B cell (primary cell): Measurements from ENCODE around the gene EMILIN3. TPM values are rescaled to one million over a fixed set of nuclear protein-coding genes. Genes with fewer than 3 reads are reported as not detected.

Experiments
- ATAC-seq: fragments of 200-7000 bp; cut with Tn5 transposase; one replicate; pipeline ENCODE4 v1.10.0; 2021; ENCODE audit warnings: low read depth, mild to moderate bottlenecking, moderate number of reproducible peaks, moderate library complexity
- CTCF ChIA-PET: fragments of 350-600 bp; sonication (Branson Sonifier 250); formaldehyde crosslinking; loops from one replicate; lab custom pipeline; 2021; ENCODE audit warnings: antibody characterized with exemption, inconsistent platforms; lab: Charles Lee
- POLR2A ChIA-PET: fragments of 350-600 bp; sonication (Branson Sonifier 250); formaldehyde crosslinking; loops from one replicate; lab custom pipeline; 2021; ENCODE audit warnings: antibody characterized with exemption; lab: Charles Lee
- DNase-seq: peaks from one replicate; pipeline ENCODE4 v3.0.0; 2013
- H2AFZ ChIP-seq: 2 replicates; pipeline ENCODE4 v1.6.1; 2012; ENCODE audit warnings: mild to moderate bottlenecking, low read depth, low read length; ENCODE audit not compliant: insufficient read depth, poor library complexity, severe bottlenecking
- H3K27ac ChIP-seq, 2 donors: 1 replicate in 1 of 2; 2 replicates in 1 of 2; pipeline ENCODE4 v1.5.1; 2012 to 2013; ENCODE audit warnings: low read length in 2 of 2, mild to moderate bottlenecking in 2 of 2, moderate library complexity in 1 of 2
- H3K27me3 ChIP-seq, 4 experiments: fragments of 200-600 bp in 1 of 4; sonication (generic) in 1 of 4; replicated peaks in 1 of 4; 1 replicate in 2 of 4; 2 replicates in 2 of 4; pipeline versions ENCODE4 v1.6.1 to v1.7.0; 2013 to 2016; ENCODE audit warnings: low read length in 3 of 4, mild to moderate bottlenecking in 2 of 4, mixed read lengths in 1 of 4, moderate library complexity in 1 of 4; ENCODE audit not compliant: insufficient read depth in 4 of 4, control insufficient read depth in 3 of 4; ENCODE audit errors: control extremely low read depth in 1 of 4
- H3K36me3 ChIP-seq, 2 experiments: replicated peaks in 1 of 2; 1 replicate in 1 of 2; 2 replicates in 1 of 2; pipeline versions ENCODE4 v1.6.1 to v1.7.1; 2013; ENCODE audit warnings: low read length in 1 of 2; ENCODE audit not compliant: insufficient read depth in 2 of 2, control insufficient read depth in 1 of 2; ENCODE audit errors: control extremely low read depth in 1 of 2, extremely low read depth in 1 of 2
- H3K4me1 ChIP-seq, 2 donors: fragments of 200-600 bp in 1 of 2; sonication (generic) in 1 of 2; 1 replicate in 1 of 2; 2 replicates in 1 of 2; pipeline versions ENCODE4 v1.5.1 to v1.6.1; 2013 to 2017; ENCODE audit warnings: low read length in 2 of 2; ENCODE audit not compliant: control insufficient read depth in 2 of 2, insufficient read depth in 2 of 2
- H3K4me2 ChIP-seq: replicated peaks from 2 replicates; pipeline ENCODE3; 2012; ENCODE audit warnings: mild to moderate bottlenecking, low read depth, low read length; ENCODE audit not compliant: poor library complexity, severe bottlenecking
- H3K4me3 ChIP-seq, 5 experiments: fragments of 200-600 bp in 1 of 5; sonication (generic) in 1 of 5; 1 replicate in 3 of 5; 2 replicates in 2 of 5; pipeline versions ENCODE4 v1.5.1 to v1.7.0; 2011 to 2016; ENCODE audit warnings: low read length in 4 of 5, mild to moderate bottlenecking in 4 of 5, low read depth in 2 of 5, control low read depth in 1 of 5, moderate library complexity in 1 of 5; ENCODE audit not compliant: insufficient read depth in 1 of 5; ENCODE audit errors: control extremely low read depth in 1 of 5, extremely low read depth in 1 of 5
- H3K79me2 ChIP-seq: fragments of 200-600 bp; sonication (generic); one replicate; pipeline ENCODE4 v1.6.0; 2016; ENCODE audit warnings: low read length; ENCODE audit not compliant: control insufficient read depth, insufficient read depth
- H3K9ac ChIP-seq: fragments of 200-600 bp; sonication (generic); 2 replicates; pipeline ENCODE4 v1.6.1; 2017; ENCODE audit warnings: mild to moderate bottlenecking, low read length, moderate library complexity
- H3K9me3 ChIP-seq, 3 donors: one replicate each; pipeline versions ENCODE4 v1.6.1 to v1.7.1; 2013; ENCODE audit warnings: low read length in 2 of 3; ENCODE audit not compliant: control insufficient read depth in 2 of 3, insufficient read depth in 1 of 3; ENCODE audit errors: control extremely low read depth in 1 of 3
- H4K20me1 ChIP-seq: 2 replicates; pipeline ENCODE4 v1.6.0; 2012; ENCODE audit warnings: mild to moderate bottlenecking, low read length; ENCODE audit not compliant: insufficient read depth, control insufficient read depth, poor library complexity, severe bottlenecking
- H3K27ac Mint-ChIP-seq: one replicate; pipeline ENCODE4 v1.8.0; 2021; ENCODE audit warnings: mixed read lengths
- H3K27me3 Mint-ChIP-seq: one replicate; pipeline ENCODE4 v1.8.0; 2021; ENCODE audit warnings: mixed read lengths
- H3K4me1 Mint-ChIP-seq: one replicate; pipeline ENCODE4 v1.8.0; 2021; ENCODE audit warnings: mixed read lengths
- H3K4me3 Mint-ChIP-seq: one replicate; pipeline ENCODE4 v1.8.0; 2021; ENCODE audit warnings: mixed read lengths
- H3K9me3 Mint-ChIP-seq: one replicate; pipeline ENCODE4 v1.8.0; 2022; ENCODE audit warnings: mixed read lengths; ENCODE audit not compliant: insufficient read depth
- CTCF ChIP-seq: fragments of 200-600 bp; IDR thresholded peaks from one replicate; pipeline ENCODE4 v1.8.0; 2022; ENCODE audit warnings: antibody characterized with exemption, mild to moderate bottlenecking
- EZH2 ChIP-seq: IDR thresholded peaks from 2 replicates; pipeline ENCODE4 v1.6.1; 2012; ENCODE audit warnings: borderline replicate concordance, low read depth, mild to moderate bottlenecking, moderate library complexity, low read length; ENCODE audit not compliant: insufficient read depth, poor library complexity, severe bottlenecking
- WGBS: methylation state at CpG from one replicate; pipeline ENCODE4 v1.1.5; 2013; ENCODE audit warnings: missing lambda C conversion rate; ENCODE audit not compliant: insufficient coverage; 5-methylcytosine and 5-hydroxymethylcytosine counted together
- intact Hi-C: fragments of 100-400 bp; cut with micrococcal nuclease; formaldehyde crosslinking; loops from one replicate; pipeline ENCODE4 v1.10.0; 2022
- polyA plus RNA-seq: library from polyadenylated mRNA; depleted of rRNA; stranded (reverse); fragments of >200 nt; gene quantifications from 2 replicates; pipeline ENCODE4 v1.2.3, GENCODE V29; 2012
- total RNA-seq, 2 donors: library from RNA; stranded (reverse); fragments of 120-200 nt in 1 of 2; gene quantifications; 1 replicate in 1 of 2; 2 replicates in 1 of 2; pipeline versions ENCODE4 v1.2.3 to v1.2.4, GENCODE V29; 2013 to 2022

Gene EMILIN3
- total and polyA plus RNA-seq, 2 donors (not counting 1 experiment from before 2014, with no cell fraction given): not detected

- H3K27ac Mint-ChIP-seq: no peak overlapping the region
Observed at GRCh38 chr20:41394931-41395666, 28.5 kb upstream of the EMILIN3 start.

More at GRCh38 chr20:41394931-41395666, 28.5 kb upstream of the EMILIN3 start:
- H3K9ac ChIP-seq: no peak overlapping the region
- H3K27ac ChIP-seq: no peak overlapping the region
- peaks cover 3% of the 10 kb centered on the region for H3K27me3 Mint-ChIP-seq
- no peak for TF ChIP-seq CTCF
- TF ChIP-seq EZH2: no peak
- no peaks in the 10 kb centered on the region for H4K20me1 ChIP-seq
- H3K79me2 ChIP-seq: no peaks in the 10 kb centered on the region
- no peak overlapping the region for H3K4me2 ChIP-seq
- POLR2A ChIA-PET: no interaction called here
- DNase-seq: no peak
- no peaks in the 10 kb centered on the region for H3K4me1 ChIP-seq
- WGBS: 95% methylated on average over 5 of the region's 9 CpGs
- peaks cover 0 to 8% (median 0%) of the 10 kb centered on the region in 3 donors for H3K9me3 ChIP-seq
- H3K36me3 ChIP-seq: no peaks in the 10 kb centered on the region
- no peaks in the 10 kb centered on the region for H3K27me3 ChIP-seq
- no peaks in the 10 kb centered on the region for H3K9me3 Mint-ChIP-seq
- ATAC-seq: no peak
- no peak overlapping the region for H2AFZ ChIP-seq
- CTCF ChIA-PET: no interaction called here
- H3K4me3 Mint-ChIP-seq: no peak overlapping the region
- no peak overlapping the region for H3K4me3 ChIP-seq
- intact Hi-C loops: no loop called here
- H3K4me1 Mint-ChIP-seq: no peaks in the 10 kb centered on the region
